Neutrophil (primary cell): Measurements from ENCODE around the gene MAPRE3.

ENCODE experiments used
- H3K27ac ChIP-seq: fragments of 200-600 bp; sonication (generic); 2 replicates; pipeline ENCODE4 v1.5.1; 2016; ENCODE audit warnings: mild to moderate bottlenecking, moderate library complexity
- H3K27me3 ChIP-seq: fragments of 200-600 bp; sonication (generic); 2 replicates; pipeline ENCODE4 v1.6.0; 2016; ENCODE audit warnings: mild to moderate bottlenecking
- H3K36me3 ChIP-seq: fragments of 200-600 bp; sonication (generic); 2 replicates; pipeline ENCODE4 v1.5.1; 2017
- H3K4me1 ChIP-seq, 2 experiments: fragments of 200-600 bp in 1 of 2; sonication (generic) in 1 of 2; 1 replicate in 1 of 2; 2 replicates in 1 of 2; pipeline versions ENCODE4 v1.5.1 to v1.6.1; 2013 to 2016; ENCODE audit warnings: low read depth in 1 of 2, low read length in 1 of 2, mild to moderate bottlenecking in 1 of 2, moderate library complexity in 1 of 2; ENCODE audit not compliant: control insufficient read depth in 1 of 2, insufficient read depth in 1 of 2
- H3K4me3 ChIP-seq, 2 experiments: fragments of 200-600 bp in 1 of 2; sonication (generic) in 1 of 2; 1 replicate in 1 of 2; 2 replicates in 1 of 2; pipeline ENCODE4 v1.5.1; 2013 to 2016; ENCODE audit warnings: low read depth in 1 of 2, low read length in 1 of 2, mild to moderate bottlenecking in 1 of 2, moderate library complexity in 1 of 2
- H3K9me3 ChIP-seq: fragments of 200-600 bp; sonication (generic); 2 replicates; pipeline ENCODE4 v1.5.1; 2016
- CTCF ChIP-seq: fragments of 200-600 bp; sonication (generic); IDR thresholded peaks from 2 replicates; pipeline ENCODE4 v1.5.1; 2016; ENCODE audit warnings: antibody characterized with exemption

Gene MAPRE3

GRCh38 chr2:27057184-27057583 is 86.7 kb downstream of the MAPRE3 start:
- Histone ChIP-seq H3K27ac (no peak overlapping the region), H3K27me3 (no peaks in the 10 kb centered on the region), H3K36me3 (peaks cover 59% of the 10 kb centered on the region), H3K4me3 (no peak overlapping the region), H3K9me3 (no peaks in the 10 kb centered on the region), H3K4me1 (peaks cover under 1 to 2% of the 10 kb centered on the region in 2 experiments)
- TF ChIP-seq CTCF: no peak

- Histone ChIP-seq H3K27ac (no peak overlapping the region), H3K4me1 (no peaks in the 10 kb centered on the region), H3K27me3 (no peaks in the 10 kb centered on the region), H3K36me3 (peaks cover 69% of the 10 kb centered on the region), H3K4me3 (no peak overlapping the region), H3K9me3 (no peaks in the 10 kb centered on the region)
- TF ChIP-seq CTCF: no peak
Observed at GRCh38 chr2:27058210-27058609, 87.8 kb downstream of the MAPRE3 start.

GRCh38 chr2:27059141-27059820 is 88.8 kb downstream of the MAPRE3 start:
- no peak for TF ChIP-seq CTCF
- H3K4me3 ChIP-seq: no peak overlapping the region
- no peaks in the 10 kb centered on the region for H3K4me1 ChIP-seq
- H3K27me3 ChIP-seq: no peaks in the 10 kb centered on the region
- no peak overlapping the region for H3K27ac ChIP-seq
- H3K9me3 ChIP-seq: no peaks in the 10 kb centered on the region
- peaks cover 65% of the 10 kb centered on the region for H3K36me3 ChIP-seq

- H3K27ac ChIP-seq: no peak overlapping the region
- no peaks in the 10 kb centered on the region for H3K4me1 ChIP-seq
- peaks cover 61% of the 10 kb centered on the region for H3K36me3 ChIP-seq
- TF ChIP-seq CTCF: no peak
- H3K9me3 ChIP-seq: no peaks in the 10 kb centered on the region
- H3K4me3 ChIP-seq: no peak overlapping the region
- no peaks in the 10 kb centered on the region for H3K27me3 ChIP-seq
Observed at GRCh38 chr2:27060323-27060722, 89.9 kb downstream of the MAPRE3 start.

GRCh38 chr2:27065128-27065527 is 94.7 kb downstream of the MAPRE3 start:
- H3K27me3 ChIP-seq: no peaks in the 10 kb centered on the region
- TF ChIP-seq CTCF: no peak
- H3K36me3 ChIP-seq: peaks cover 60% of the 10 kb centered on the region
- H3K27ac ChIP-seq: no peak overlapping the region
- no peak overlapping the region for H3K4me3 ChIP-seq
- peaks cover 3 to 7% of the 10 kb centered on the region in 2 experiments for H3K4me1 ChIP-seq
- no peaks in the 10 kb centered on the region for H3K9me3 ChIP-seq
